Sigmoid colon (tissue), 7 donors: Measurements from ENCODE around the gene SRXN1. TPM values are rescaled to one million over a fixed set of nuclear protein-coding genes. Genes with fewer than 3 reads are reported as not detected.

ENCODE experiments used
- DNase-seq: peaks from one replicate; pipeline ENCODE4 v3.0.0-alpha.2; 2019
- H3K27ac ChIP-seq, 4 donors: fragments of 200-600 bp; sonication (generic); one replicate each; pipeline ENCODE4 v1.5.1; 2016 to 2019; ENCODE audit warnings: mild to moderate bottlenecking in 1 of 4
- H3K27me3 ChIP-seq, 3 donors: fragments of 200-600 bp; sonication (generic); one replicate each; pipeline ENCODE4 v1.5.1; 2019; ENCODE audit warnings: mild to moderate bottlenecking in 1 of 3
- H3K36me3 ChIP-seq, 4 donors: fragments of 200-600 bp; sonication (generic); one replicate each; pipeline ENCODE4 v1.5.1; 2016 to 2019
- H3K4me1 ChIP-seq, 4 donors: fragments of 200-600 bp; sonication (generic); one replicate each; pipeline ENCODE4 v1.5.1; 2017 to 2019
- H3K4me3 ChIP-seq, 4 donors: fragments of 200-600 bp; sonication (generic); one replicate each; pipeline ENCODE4 v1.5.1; 2017 to 2019; ENCODE audit warnings: mild to moderate bottlenecking in 2 of 4, moderate library complexity in 1 of 4
- H3K9me3 ChIP-seq, 4 donors: fragments of 200-600 bp in 3 of 4; sonication (generic) in 3 of 4; one replicate each; pipeline versions ENCODE4 v1.5.1 to v1.6.1; 2013 to 2019
- CTCF ChIP-seq, 4 experiments: fragments of 450-650 bp in 3 of 4; fragments of 200-600 bp in 1 of 4; IDR thresholded peaks; one replicate each; pipeline ENCODE4 v1.5.1; 2016 to 2019; ENCODE audit warnings: antibody characterized with exemption in 4 of 4, mild to moderate bottlenecking in 3 of 4, moderate library complexity in 2 of 4
- EP300 ChIP-seq, 4 donors: sonication (generic); formaldehyde crosslinking; IDR thresholded peaks; one replicate each; pipeline ENCODE4 v1.6.1; 2017; ENCODE audit warnings: antibody characterized with exemption in 4 of 4
- POLR2A ChIP-seq, 2 donors: fragments of 450-650 bp; IDR thresholded peaks; one replicate each; pipeline ENCODE4 v1.6.1; 2016; ENCODE audit warnings: antibody characterized with exemption in 2 of 2, mild to moderate bottlenecking in 2 of 2, moderate library complexity in 2 of 2
- POLR2AphosphoS5 ChIP-seq, 4 donors: sonication (generic); formaldehyde crosslinking; IDR thresholded peaks; one replicate each; pipeline ENCODE4 v1.6.1; 2017; ENCODE audit warnings: antibody characterized with exemption in 4 of 4
- WGBS, 2 donors: extraction: QIAGEN DNeasy Blood & Tissue Kit; methylation state at CpG; one replicate each; pipeline ENCODE4 v1.1.7; 2013; 5-methylcytosine and 5-hydroxymethylcytosine counted together
- intact Hi-C: fragments of 100-400 bp; cut with DNase I; formaldehyde crosslinking; loops from one replicate; pipeline ENCODE4 v1.15.1; 2023
- polyA plus RNA-seq, 3 donors: library from polyadenylated mRNA; stranded (reverse); fragments of 200-250 nt; gene quantifications; one replicate each; pipeline ENCODE4 v1.2.3, GENCODE V29; 2013
- total RNA-seq, 4 donors: library from RNA; depleted of rRNA; stranded (reverse); fragments of >200 nt; gene quantifications; one replicate each; pipeline ENCODE4 v1.1.0, GENCODE V29; 2016
- donor health status: healthy with polysubstance abuse.
- donor health status: Bipolar disorder and iron deficiency.
- donor health status: healthy.

Gene SRXN1
- total and polyA plus RNA-seq, 7 donors, result 16.8 to 35.6 (median 27.5) TPM

- WGBS, 2 donors, result 79 to 89% methylated on average over 6 of the region's 6 CpGs
Observed at GRCh38 chr20:607476-607875, 45.5 kb downstream of the SRXN1 start.

DNA sequence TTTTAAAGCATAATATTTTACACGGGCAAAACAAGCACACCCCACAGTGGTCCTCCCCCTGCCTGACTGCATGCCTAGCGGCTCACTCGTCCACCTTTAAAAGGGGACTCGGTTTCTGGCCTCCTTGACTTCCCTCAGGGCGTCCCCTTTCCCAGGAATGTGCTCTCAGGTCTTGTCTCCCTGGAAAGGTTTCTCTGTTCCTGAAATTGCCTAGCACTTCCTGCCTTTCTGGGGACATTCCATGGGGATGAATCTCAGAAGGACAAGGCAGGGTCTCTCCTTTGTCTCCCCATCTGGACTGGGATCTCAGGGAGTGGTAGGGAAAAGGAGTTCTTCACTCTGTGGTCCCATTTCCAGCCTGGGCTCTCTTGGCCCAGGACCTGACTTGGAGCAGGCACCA, 47.8 kb downstream of the SRXN1 start:
- TF ChIP-seq CTCF (IDR thresholded peaks at IDR 0.05), result no peak
- TF ChIP-seq EP300 (IDR thresholded peaks at IDR 0.05), result no peak
- no peak for TF ChIP-seq POLR2AphosphoS5 (IDR thresholded peaks at IDR 0.05)
- Histone ChIP-seq H3K9me3 (no peaks in the 10 kb centered on the region), H3K27me3 (peaks cover 6 to 26% (median 25%) of the 10 kb centered on the region in 3 donors), H3K27ac (peak overlapping the region in 1 of 4 donors; percentile 10), H3K4me1 (peaks cover 0 to 2% (median 0%) of the 10 kb centered on the region in 4 donors), H3K36me3 (no peaks in the 10 kb centered on the region), H3K4me3 (no peak overlapping the region)
- intact Hi-C loops, result no loop called here
- no peak for DNase-seq
- WGBS, 2 donors, result 66 to 80% methylated on average over 5 of the region's 5 CpGs

More at GRCh38 chr20:607476-607875, 45.5 kb downstream of the SRXN1 start:
- peaks cover 19 to 49% (median 48%) of the 10 kb centered on the region in 3 donors for H3K27me3 ChIP-seq
- H3K36me3 ChIP-seq, result no peaks in the 10 kb centered on the region
- peaks cover 0 to 4% (median 0%) of the 10 kb centered on the region in 4 donors for H3K4me1 ChIP-seq
- intact Hi-C loops, result no loop called here
- no peak for DNase-seq
- no peaks in the 10 kb centered on the region for H3K9me3 ChIP-seq
- no peak overlapping the region for H3K27ac ChIP-seq
- TF ChIP-seq POLR2AphosphoS5 (IDR thresholded peaks at IDR 0.05) (no peak), EP300 (IDR thresholded peaks at IDR 0.05) (no peak), CTCF (IDR thresholded peaks at IDR 0.05) (no peak), POLR2A (IDR thresholded peaks at IDR 0.05) (no peak)
- H3K4me3 ChIP-seq, result no peak overlapping the region

- intact Hi-C loops, result no loop called here
- WGBS, 2 donors, result 67 to 85% methylated on average over 8 of the region's 8 CpGs
Observed at GRCh38 chr20:603116-603640, 49.8 kb downstream of the SRXN1 start.

DNA sequence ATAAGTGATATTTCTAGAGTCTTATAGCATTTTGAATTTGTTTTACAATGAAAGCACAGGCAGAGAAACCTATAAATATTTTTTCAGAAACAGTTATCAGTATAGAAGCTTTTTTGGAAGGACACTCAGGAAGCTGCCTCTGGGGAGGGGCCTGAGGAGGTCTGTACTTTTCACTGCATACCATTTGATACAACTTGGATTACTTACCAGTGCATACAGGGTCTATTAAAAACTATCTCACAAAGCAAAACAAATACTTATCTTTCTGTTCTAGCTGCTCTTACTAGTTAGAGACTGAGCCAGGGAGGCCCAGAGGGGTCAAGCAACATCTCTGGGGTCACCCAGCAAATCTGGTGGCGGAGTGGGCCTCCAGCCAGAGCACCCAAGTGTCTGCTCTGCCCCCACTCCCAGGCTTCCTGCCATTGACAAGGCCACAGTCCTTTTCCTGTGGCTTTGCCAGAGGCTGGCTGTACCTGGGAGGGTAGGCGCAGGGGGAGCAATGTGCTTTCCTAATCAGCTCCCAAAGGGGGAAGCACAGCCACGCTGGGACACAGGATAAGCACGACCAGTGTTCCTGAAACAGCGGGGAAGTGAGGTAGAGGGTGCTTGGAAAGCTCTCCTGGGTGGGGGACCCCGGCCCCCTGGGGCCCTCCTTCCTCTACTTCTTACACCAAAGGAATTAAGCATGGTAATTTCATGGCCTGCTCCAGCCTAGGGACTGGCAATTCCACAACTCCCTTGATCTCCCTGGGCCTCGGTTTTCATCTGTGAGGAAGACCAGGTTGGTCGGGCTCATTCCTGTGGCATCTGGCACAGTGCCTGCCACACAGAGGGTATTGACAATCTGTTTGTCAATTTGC, 50.7 kb downstream of the SRXN1 start:
- peak; percentile 60 for DNase-seq
- Histone ChIP-seq H3K4me1 (no peaks in the 10 kb centered on the region), H3K27me3 (peaks cover 0 to 6% (median 4%) of the 10 kb centered on the region in 3 donors), H3K4me3 (no peak overlapping the region), H3K27ac (peak overlapping the region in 2 of 4 donors; percentile 7 to 38), H3K9me3 (no peaks in the 10 kb centered on the region), H3K36me3 (no peaks in the 10 kb centered on the region)
- intact Hi-C loops, result no loop called here
- 67 to 71% methylated on average over 8 of the region's 8 CpGs for WGBS, 2 donors
- TF ChIP-seq POLR2A (IDR thresholded peaks at IDR 0.05) (no peak), EP300 (IDR thresholded peaks at IDR 0.05) (no peak), CTCF (IDR thresholded peaks at IDR 0.05) (no peak), POLR2AphosphoS5 (IDR thresholded peaks at IDR 0.05) (no peak)

More at GRCh38 chr20:603116-603640, 49.8 kb downstream of the SRXN1 start:
- DNase-seq, result peak; percentile 34
- H3K9me3 ChIP-seq, result no peaks in the 10 kb centered on the region
- H3K27ac ChIP-seq, result peak overlapping the region in 2 of 4 donors; percentile 7 to 38
- no peaks in the 10 kb centered on the region for H3K36me3 ChIP-seq
- TF ChIP-seq CTCF (IDR thresholded peaks at IDR 0.05), result no peak
- no peak for TF ChIP-seq POLR2AphosphoS5 (IDR thresholded peaks at IDR 0.05)
- TF ChIP-seq EP300 (IDR thresholded peaks at IDR 0.05), result no peak
- no peak for TF ChIP-seq POLR2A (IDR thresholded peaks at IDR 0.05)
- H3K4me3 ChIP-seq, result no peak overlapping the region
- H3K4me1 ChIP-seq, result no peaks in the 10 kb centered on the region
- peaks cover 0 to 8% (median 6%) of the 10 kb centered on the region in 3 donors for H3K27me3 ChIP-seq
